Body of pancreas (tissue), 4 donors: Measurements from ENCODE around the gene CDKAL1. TPM values are rescaled to one million over a fixed set of nuclear protein-coding genes. Genes with fewer than 3 reads are reported as not detected.

Experiments used
- ATAC-seq: fragments of 150-250 bp; one replicate; pipeline ENCODE4 v1.9.1; 2016
- DNase-seq, 4 donors: peaks; one replicate each; pipeline ENCODE4 v3.0.0-alpha.2; 2019
- H3K27ac ChIP-seq, 4 donors: fragments of 200-600 bp; sonication (generic); 1 replicate in 3 of 4; 2 replicates in 1 of 4; pipeline versions ENCODE4 v1.5.1 to v1.6.1; 2016 to 2019; ENCODE audit warnings: mild to moderate bottlenecking in 1 of 4, mixed read lengths in 1 of 4, moderate library complexity in 1 of 4
- H3K27me3 ChIP-seq, 2 donors: fragments of 200-600 bp; sonication (generic); one replicate each; pipeline ENCODE4 v1.6.0; 2016; ENCODE audit warnings: mild to moderate bottlenecking in 1 of 2
- H3K36me3 ChIP-seq, 2 donors: fragments of 200-600 bp; sonication (generic); replicated peaks in 1 of 2; 2 replicates each; pipeline ENCODE4 v1.5.1; 2016; ENCODE audit warnings: low read depth in 2 of 2; ENCODE audit not compliant: insufficient read depth in 1 of 2
- H3K4me1 ChIP-seq: fragments of 200-600 bp; sonication (generic); one replicate; pipeline ENCODE4 v1.6.0; 2016
- H3K4me3 ChIP-seq, 2 donors: fragments of 200-600 bp; sonication (generic); 1 replicate in 1 of 2; 2 replicates in 1 of 2; pipeline ENCODE4 v1.5.1; 2016 to 2019
- H3K9me3 ChIP-seq, 3 donors: fragments of 200-600 bp; sonication (generic); 1 replicate in 2 of 3; 2 replicates in 1 of 3; pipeline ENCODE4 v1.5.1; 2016
- POLR2A ChIP-seq, 3 donors: fragments of 450-650 bp; IDR thresholded peaks; one replicate each; pipeline ENCODE4 v1.6.1; 2016; ENCODE audit warnings: antibody characterized with exemption in 3 of 3, mild to moderate bottlenecking in 2 of 3
- WGBS, 2 donors: methylation state at CpG; one replicate each; pipeline ENCODE4 v1.1.5; 2017; 5-methylcytosine and 5-hydroxymethylcytosine counted together
- intact Hi-C: fragments of 100-400 bp; cut with DNase I; formaldehyde crosslinking; loops from one replicate; pipeline ENCODE4 v1.15.1; 2023
- total RNA-seq, 2 donors: library from RNA; depleted of rRNA; stranded (reverse); fragments of >200 nt; gene quantifications; one replicate each; pipeline ENCODE4 v1.1.0, GENCODE V29; 2016
- TF ChIP-seq, protein P1 (sequence below), 7 experiments: fragments of 450-650 bp in 4 of 7; fragments of 200-600 bp in 3 of 7; sonication (generic) in 3 of 7; IDR thresholded peaks; one replicate each; pipeline ENCODE4 v1.5.1; 2016 to 2019; ENCODE audit warnings: antibody characterized with exemption in 7 of 7

CDKAL1 gene
- total RNA-seq, 2 donors from 2014 or later: 16.3 to 18.1 TPM

DNA sequence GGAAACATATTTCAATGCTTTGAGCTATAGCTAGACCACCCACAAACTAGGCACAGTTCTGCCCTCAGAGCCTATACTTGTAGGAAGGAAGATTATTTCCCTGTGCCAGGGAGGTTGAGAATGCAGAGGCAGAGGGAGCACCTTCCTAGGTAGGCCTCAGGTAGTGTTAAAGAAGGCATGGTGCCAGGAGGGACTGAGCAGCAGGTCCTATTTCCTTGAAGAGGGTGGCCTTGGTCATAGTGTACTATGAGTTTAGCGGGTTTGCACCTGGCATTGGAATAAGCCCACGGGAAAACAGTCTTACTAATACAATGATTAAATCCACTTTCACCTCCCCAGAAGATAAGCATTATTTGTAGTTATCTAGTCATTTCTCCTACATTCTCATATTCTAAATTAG, 375.4 kb downstream of the CDKAL1 start:
- Histone ChIP-seq H3K36me3 (no peaks in the 10 kb centered on the region), H3K4me1 (peaks cover 9% of the 10 kb centered on the region), H3K4me3 (no peak overlapping the region), H3K27ac (peak overlapping the region in 1 of 4 donors; percentile 4), H3K9me3 (no peaks in the 10 kb centered on the region), H3K27me3 (no peaks in the 10 kb centered on the region)
- ATAC-seq (peak; percentile 66), DNase-seq (peak; percentile 50 to 76 (median 73))
- WGBS, 2 donors: 19 to 37% methylated on average over 2 of the region's 2 CpGs
- TF ChIP-seq POLR2A (IDR thresholded peaks at IDR 0.05): no peak
- TF ChIP-seq, protein P1, sequence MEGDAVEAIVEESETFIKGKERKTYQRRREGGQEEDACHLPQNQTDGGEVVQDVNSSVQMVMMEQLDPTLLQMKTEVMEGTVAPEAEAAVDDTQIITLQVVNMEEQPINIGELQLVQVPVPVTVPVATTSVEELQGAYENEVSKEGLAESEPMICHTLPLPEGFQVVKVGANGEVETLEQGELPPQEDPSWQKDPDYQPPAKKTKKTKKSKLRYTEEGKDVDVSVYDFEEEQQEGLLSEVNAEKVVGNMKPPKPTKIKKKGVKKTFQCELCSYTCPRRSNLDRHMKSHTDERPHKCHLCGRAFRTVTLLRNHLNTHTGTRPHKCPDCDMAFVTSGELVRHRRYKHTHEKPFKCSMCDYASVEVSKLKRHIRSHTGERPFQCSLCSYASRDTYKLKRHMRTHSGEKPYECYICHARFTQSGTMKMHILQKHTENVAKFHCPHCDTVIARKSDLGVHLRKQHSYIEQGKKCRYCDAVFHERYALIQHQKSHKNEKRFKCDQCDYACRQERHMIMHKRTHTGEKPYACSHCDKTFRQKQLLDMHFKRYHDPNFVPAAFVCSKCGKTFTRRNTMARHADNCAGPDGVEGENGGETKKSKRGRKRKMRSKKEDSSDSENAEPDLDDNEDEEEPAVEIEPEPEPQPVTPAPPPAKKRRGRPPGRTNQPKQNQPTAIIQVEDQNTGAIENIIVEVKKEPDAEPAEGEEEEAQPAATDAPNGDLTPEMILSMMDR (IDR thresholded peaks at IDR 0.05): no peak
- intact Hi-C loops: no loop called here

DNA sequence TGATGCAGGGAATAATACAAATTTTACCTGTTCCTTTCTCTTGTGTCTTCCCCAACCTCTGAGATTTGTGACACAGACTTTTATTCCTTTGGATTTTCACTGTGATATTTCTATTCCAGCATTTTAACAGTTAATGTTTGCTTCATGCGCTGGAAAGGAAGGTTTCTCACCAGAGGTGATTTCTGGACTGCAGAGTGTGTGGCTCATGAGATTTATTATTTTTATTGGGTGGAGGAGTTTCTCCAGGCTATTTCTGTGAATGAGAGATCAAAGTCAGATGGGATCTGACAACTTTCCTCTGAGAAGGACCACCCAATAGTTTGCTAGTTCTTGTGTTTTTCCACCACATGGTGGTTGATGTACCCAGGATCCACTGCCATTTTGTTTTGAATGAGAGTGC, 377.5 kb downstream of the CDKAL1 start:
- DNase-seq: no peak
- whole genome bisulfite sequencing, 2 donors: 62 to 68% methylated on average over 1 of the region's 1 CpG
- no peak overlapping the region for H3K4me3 ChIP-seq

DNA sequence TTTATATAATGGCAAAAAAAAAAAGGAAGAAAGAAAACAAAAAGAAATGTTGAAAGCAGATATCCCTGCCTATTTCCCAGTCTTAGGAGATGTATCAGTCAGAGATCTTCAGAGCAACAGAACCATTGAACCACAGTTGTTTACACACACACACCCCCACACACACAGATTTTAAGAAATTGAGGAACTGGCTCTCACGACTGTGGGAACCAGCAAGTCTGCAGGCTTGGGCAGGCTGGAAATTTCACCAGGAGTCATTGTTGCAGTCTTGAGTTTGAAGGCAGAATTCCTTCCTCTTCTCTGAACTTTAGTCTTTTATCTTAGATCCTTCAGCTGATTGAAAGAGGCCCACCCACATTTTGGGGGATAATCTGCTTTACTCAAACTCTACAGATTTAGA, 380.9 kb downstream of the CDKAL1 start:
- H3K36me3 ChIP-seq: no peaks in the 10 kb centered on the region
- H3K4me1 ChIP-seq: no peaks in the 10 kb centered on the region
- no peaks in the 10 kb centered on the region for H3K9me3 ChIP-seq
- H3K4me3 ChIP-seq: no peak overlapping the region
- WGBS, 2 donors: 83 to 89% methylated on average over 1 of the region's 1 CpG
- no peak overlapping the region for H3K27ac ChIP-seq
- ATAC-seq: no peak
- no peak for DNase-seq
- no peak for TF ChIP-seq POLR2A (IDR thresholded peaks at IDR 0.05)
- TF ChIP-seq, protein P1 (IDR thresholded peaks at IDR 0.05): no peak
- intact Hi-C loops: no loop called here
- no peaks in the 10 kb centered on the region for H3K27me3 ChIP-seq

More for the DNA sequence above, 377.5 kb downstream of the CDKAL1 start:
- no peaks in the 10 kb centered on the region for H3K27me3 ChIP-seq
- TF ChIP-seq, protein P1 (IDR thresholded peaks at IDR 0.05): no peak
- H3K9me3 ChIP-seq: no peaks in the 10 kb centered on the region
- H3K4me1 ChIP-seq: peaks cover 9% of the 10 kb centered on the region
- no peaks in the 10 kb centered on the region for H3K36me3 ChIP-seq
- intact Hi-C loops: no loop called here
- no peak overlapping the region for H3K27ac ChIP-seq
- ATAC-seq: no peak

DNA sequence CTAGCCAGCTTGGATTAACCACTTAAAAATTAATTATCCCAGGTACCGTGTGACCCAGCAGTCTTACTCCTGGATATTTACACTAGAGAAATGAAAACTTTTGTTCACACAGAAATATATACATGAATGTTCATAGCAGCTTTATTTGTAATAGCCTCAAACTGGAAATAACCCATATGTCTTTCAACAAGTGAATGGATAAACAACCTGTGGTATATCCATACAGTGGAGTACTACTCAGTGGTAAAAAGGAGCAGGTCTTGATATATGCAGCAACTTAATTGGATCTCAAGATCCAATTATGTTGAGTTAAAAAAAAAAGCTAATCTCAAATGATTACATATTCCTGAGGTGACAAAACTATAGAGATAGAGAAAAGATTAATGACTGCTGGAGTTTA, 381.4 kb downstream of the CDKAL1 start:
- intact Hi-C loops: no loop called here
- 100% methylated on average over 1 of the region's 1 CpG for WGBS, 2 donors
- H3K27me3 ChIP-seq: no peaks in the 10 kb centered on the region
- H3K27ac ChIP-seq: no peak overlapping the region
- DNase-seq: no peak
- TF ChIP-seq, protein P1 (IDR thresholded peaks at IDR 0.05): no peak
- TF ChIP-seq POLR2A (IDR thresholded peaks at IDR 0.05): no peak
- no peaks in the 10 kb centered on the region for H3K36me3 ChIP-seq
- ATAC-seq: no peak
- no peaks in the 10 kb centered on the region for H3K9me3 ChIP-seq
- H3K4me1 ChIP-seq: no peaks in the 10 kb centered on the region
- no peak overlapping the region for H3K4me3 ChIP-seq

DNA sequence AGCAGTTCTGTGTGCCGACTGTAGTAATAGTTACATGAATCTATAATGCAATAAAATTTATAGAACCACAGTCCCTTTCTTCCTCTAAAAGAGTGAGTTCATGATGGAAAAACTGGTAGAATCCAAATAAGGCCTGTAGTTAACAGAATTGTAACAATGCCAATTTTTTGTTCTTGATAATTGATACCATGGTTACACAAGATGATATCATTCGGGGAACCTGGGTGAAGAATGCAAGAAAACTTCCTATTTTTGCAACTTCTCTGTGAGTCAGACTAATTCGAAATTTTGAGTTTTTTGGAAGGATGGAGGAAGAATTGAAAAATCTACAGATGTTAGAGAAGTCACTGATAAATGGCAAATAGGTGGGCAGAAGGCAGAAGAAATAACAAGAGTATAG, 381.8 kb downstream of the CDKAL1 start:
- intact Hi-C loops: no loop called here

More for the DNA sequence above, 381.8 kb downstream of the CDKAL1 start:
- Histone ChIP-seq H3K36me3 (no peaks in the 10 kb centered on the region), H3K4me3 (no peak overlapping the region), H3K4me1 (no peaks in the 10 kb centered on the region), H3K27ac (no peak overlapping the region), H3K27me3 (no peaks in the 10 kb centered on the region), H3K9me3 (no peaks in the 10 kb centered on the region)
- WGBS, 2 donors: 81 to 87% methylated on average over 3 of the region's 3 CpGs
- DNase-seq (no peak), ATAC-seq (no peak)
- no peak for TF ChIP-seq POLR2A (IDR thresholded peaks at IDR 0.05)
- TF ChIP-seq, protein P1 (IDR thresholded peaks at IDR 0.05): no peak
